Keratinocyte (primary cell): Measurements from ENCODE around the gene DGKE.

Experiments used
- CTCF ChIP-seq, 3 experiments: IDR thresholded peaks in 1 of 3; conservative IDR thresholded peaks in 1 of 3; optimal IDR thresholded peaks in 1 of 3; 2 replicates in 2 of 3; 3 replicates in 1 of 3; pipeline versions ENCODE3 to v1.5.1; 2011; ENCODE audit warnings: low read length in 3 of 3, mild to moderate bottlenecking in 3 of 3, moderate library complexity in 2 of 3, control low read depth in 1 of 3, inconsistent platforms in 1 of 3; ENCODE audit not compliant: insufficient read depth in 2 of 3; ENCODE audit errors: extremely low read depth in 1 of 3
- EZH2 ChIP-seq: IDR thresholded peaks from one replicate; pipeline ENCODE4 v1.6.1; 2012; ENCODE audit warnings: inconsistent platforms, mild to moderate bottlenecking, low read length, moderate library complexity

- TF ChIP-seq CTCF (optimal IDR thresholded peaks at IDR 0.05 in 1 of 3, IDR thresholded peaks at IDR 0.05 in 1 of 3, conservative IDR thresholded peaks at IDR 0.05 in 1 of 3; ENCODE audit: extremely low read depth in 1 of 3, insufficient read depth in 2 of 3, low read length in 3 of 3) (no peak), EZH2 (no peak)
These were observed 32.3 kb upstream of the DGKE start for GRCh38 chr17:56801459-56802178.
